HepG2 (cell line): ENCODE measurements around the gene KAZN. TPM values are rescaled to one million over a fixed set of nuclear protein-coding genes. Genes with fewer than 3 reads are reported as not detected.

Source experiments
- ATAC-seq: fragments of 200-7000 bp; cut with Tn5 transposase; 3 replicates; pipeline ENCODE4 v1.9.1; 2020; ENCODE audit warnings: mild to moderate bottlenecking, moderate library complexity
- BruUV-seq: library from RNA; stranded (reverse); fragments of 400-500 nt; replicated peaks from 2 replicates; lab custom pipeline; 2021; lab: Mats Ljungman, UMichigan
- CTCF ChIA-PET: fragments of 300-600 bp; formaldehyde crosslinking; extraction: SDS; loops from one replicate; lab custom pipeline; 2021; ENCODE audit warnings: low total read pairs, inconsistent platforms, low intra/inter-chr PET ratio; lab: Yijun Ruan, JAX
- POLR2A ChIA-PET: fragments of 350-600 bp; sonication (Branson Sonifier 250); formaldehyde crosslinking; loops from one replicate; lab custom pipeline; 2020; ENCODE audit warnings: antibody characterized with exemption, inconsistent platforms; lab: Yijun Ruan, JAX
- DNase-seq: peaks from one replicate; pipeline ENCODE4 v3.0.0-alpha.2; 2015; ENCODE audit warnings: low spot score
- FAIRE-seq: peaks from 3 replicates; lab custom pipeline; 2011; peaks lifted over from hg19 to GRCh38; lab: Jason Lieb, UNC
- H2AFZ ChIP-seq: one replicate; pipeline ENCODE4 v1.6.1; 2011; ENCODE audit warnings: low read length, inconsistent platforms
- H3K27ac ChIP-seq: fragments of 300-600 bp; 3 replicates; pipeline ENCODE4 v1.8.0; 2011; ENCODE audit warnings: mixed run types, mild to moderate bottlenecking, mixed read lengths, low read length, inconsistent platforms; ENCODE audit not compliant: insufficient read depth; ENCODE audit errors: extremely low read length
- H3K27me3 ChIP-seq, 2 experiments: fragments of 200-600 bp in 1 of 2; 2 replicates in 1 of 2; 3 replicates in 1 of 2; pipeline versions ENCODE4 v1.6.0 to v1.8.0; 2011; ENCODE audit warnings: low read length in 2 of 2, mild to moderate bottlenecking in 2 of 2, moderate library complexity in 2 of 2, inconsistent platforms in 1 of 2; ENCODE audit not compliant: insufficient read depth in 2 of 2, control insufficient read depth in 1 of 2
- H3K36me3 ChIP-seq, 2 experiments: fragments of 200-600 bp in 1 of 2; replicated peaks in 1 of 2; 2 replicates in 1 of 2; 3 replicates in 1 of 2; pipeline versions ENCODE4 v1.5.1 to v1.8.0; 2011; ENCODE audit warnings: low read length in 2 of 2, inconsistent platforms in 1 of 2; ENCODE audit not compliant: insufficient read depth in 2 of 2, control insufficient read depth in 1 of 2
- H3K4me1 ChIP-seq: 2 replicates; pipeline ENCODE4 v1.5.1; 2012; ENCODE audit warnings: low read length, inconsistent platforms; ENCODE audit not compliant: insufficient read depth
- H3K4me2 ChIP-seq: 2 replicates; pipeline ENCODE4 v1.6.0; 2011; ENCODE audit warnings: low read depth, low read length, inconsistent platforms
- H3K4me3 ChIP-seq, 3 experiments: fragments of 200-600 bp in 1 of 3; sonication (generic), shearing (Covaris generic) in 1 of 3; replicated peaks in 1 of 3; 2 replicates each; pipeline ENCODE4 v1.5.1; 2011 to 2016; ENCODE audit warnings: low read length in 3 of 3, inconsistent platforms in 2 of 3, low read depth in 2 of 3, mild to moderate bottlenecking in 2 of 3, control low read depth in 1 of 3, mixed read lengths in 1 of 3; ENCODE audit not compliant: insufficient read depth in 1 of 3
- H3K79me2 ChIP-seq: one replicate; pipeline ENCODE4 v1.6.1; 2011; ENCODE audit warnings: low read length, inconsistent platforms; ENCODE audit not compliant: insufficient read depth
- H3K9ac ChIP-seq: 2 replicates; pipeline ENCODE4 v1.6.0; 2011; ENCODE audit warnings: mild to moderate bottlenecking, low read depth, low read length, inconsistent platforms; ENCODE audit not compliant: insufficient read depth
- H3K9me3 ChIP-seq: 2 replicates; pipeline ENCODE4 v1.5.1; 2012; ENCODE audit warnings: mild to moderate bottlenecking, low read length
- H4K20me1 ChIP-seq: 2 replicates; pipeline ENCODE4 v1.6.0; 2011; ENCODE audit warnings: inconsistent platforms, mild to moderate bottlenecking, low read length, moderate library complexity; ENCODE audit not compliant: insufficient read depth
- ADNP ChIP-seq: sonication (generic); formaldehyde crosslinking; IDR thresholded peaks from 2 replicates; pipeline ENCODE4 v1.4.0; 2020; ENCODE audit warnings: missing genetic modification reagents
- ATF7 ChIP-seq, 2 experiments: fragments of 450-650 bp in 1 of 2; sonication (generic) in 1 of 2; formaldehyde crosslinking in 1 of 2; IDR thresholded peaks; 2 replicates each; pipeline versions ENCODE4 v1.4.0 to v1.6.1; 2016 to 2020; ENCODE audit warnings: antibody characterized with exemption in 1 of 2, mild to moderate bottlenecking in 1 of 2, missing genetic modification reagents in 1 of 2
- FOXO4 ChIP-seq: sonication (generic); formaldehyde crosslinking; conservative IDR thresholded peaks from 2 replicates; pipeline ENCODE4 v1.8.1; 2023; ENCODE audit warnings: missing genetic modification reagents
- IKZF1 ChIP-seq: fragments of 450-650 bp; IDR thresholded peaks from 2 replicates; pipeline ENCODE4 v1.7.1; 2016
- MIER3 ChIP-seq: IDR thresholded peaks from 2 replicates; pipeline ENCODE4 v1.6.1; 2016; ENCODE audit warnings: missing compliant biosample characterization, borderline replicate concordance
- MLX ChIP-seq: IDR thresholded peaks from 2 replicates; pipeline ENCODE4 v1.6.1; 2016
- POLR2AphosphoS5 ChIP-seq: IDR thresholded peaks from 2 replicates; pipeline ENCODE4 v1.6.1; 2012; ENCODE audit warnings: low read depth, low read length
- RAD51 ChIP-seq: fragments of 450-650 bp; IDR thresholded peaks from 2 replicates; pipeline ENCODE4 v1.6.1; 2016; ENCODE audit warnings: borderline replicate concordance
- RBAK ChIP-seq: sonication (generic); formaldehyde crosslinking; IDR thresholded peaks from 2 replicates; pipeline ENCODE4 v1.5.1; 2020; ENCODE audit warnings: mild to moderate bottlenecking, missing genetic modification reagents
- SAFB2 ChIP-seq: sonication (generic); formaldehyde crosslinking; IDR thresholded peaks from 2 replicates; pipeline ENCODE4 v1.5.1; 2020; ENCODE audit warnings: missing genetic modification reagents, low read depth, mild to moderate bottlenecking, borderline replicate concordance
- SMAD3 ChIP-seq: sonication (generic); formaldehyde crosslinking; IDR thresholded peaks from 2 replicates; pipeline ENCODE4 v1.4.0; 2020; ENCODE audit warnings: missing genetic modification reagents
- SRY ChIP-seq: sonication (generic); formaldehyde crosslinking; IDR thresholded peaks from 2 replicates; pipeline ENCODE4 v1.8.0; 2022; ENCODE audit warnings: mild to moderate bottlenecking, missing genetic modification reagents
- SSRP1 ChIP-seq: IDR thresholded peaks from 2 replicates; pipeline ENCODE4 v1.6.1; 2016; ENCODE audit warnings: control low read depth
- TBP ChIP-seq: sonication (generic); formaldehyde crosslinking; IDR thresholded peaks from 2 replicates; pipeline ENCODE4 v1.5.0; 2020; ENCODE audit warnings: missing genetic modification reagents
- ZBTB7B ChIP-seq: sonication (generic); formaldehyde crosslinking; IDR thresholded peaks from 2 replicates; pipeline ENCODE4 v1.4.0; 2020; ENCODE audit warnings: missing genetic modification reagents
- ZNF24 ChIP-seq: fragments of 450-650 bp; IDR thresholded peaks from 2 replicates; pipeline ENCODE4 v1.6.1; 2017; ENCODE audit warnings: antibody characterized with exemption, mild to moderate bottlenecking
- ZNF614 ChIP-seq: IDR thresholded peaks from 2 replicates; pipeline ENCODE4 v1.6.1; 2018; ENCODE audit warnings: missing biosample characterization, missing genetic modification reagents, inconsistent platforms, borderline replicate concordance
- ZNF672 ChIP-seq: sonication (generic); formaldehyde crosslinking; IDR thresholded peaks from 2 replicates; pipeline ENCODE4 v1.8.1; 2022; ENCODE audit warnings: missing genetic modification reagents
- ZNF768 ChIP-seq: sonication (generic); formaldehyde crosslinking; IDR thresholded peaks from 2 replicates; pipeline ENCODE4 v1.4.0; 2020; ENCODE audit warnings: missing genetic modification reagents
- ZSCAN9 ChIP-seq: IDR thresholded peaks from 2 replicates; pipeline ENCODE4 v1.6.1; 2016; ENCODE audit warnings: borderline replicate concordance
- WGBS: methylation state at CpG from one replicate; pipeline ENCODE4 v1.1.6; 2017; ENCODE audit warnings: low lambda C conversion rate; 5-methylcytosine and 5-hydroxymethylcytosine counted together
- in situ Hi-C: cut with HindIII; loops from 2 replicates; pipeline ENCODE4 v1.10.0; 2017; ENCODE audit warnings: low pct_unique_long_range_greater_than_20kb; ENCODE audit not compliant: extremely low pct_ligation_motif_present
- intact Hi-C: fragments of 100-400 bp; cut with micrococcal nuclease; formaldehyde crosslinking; loops from one replicate; pipeline ENCODE4 v1.10.0; 2022; ENCODE audit not compliant: unreplicated experiment
- polyA plus RNA-seq, 8 experiments: library from polyadenylated mRNA; depleted of rRNA in 3 of 8; stranded (reverse) in 7 of 8; unstranded in 1 of 8; fragments of >200 nt; fragmentation: Illumina TruSeq in 4 of 8; extraction: Trizol in 4 of 8; gene quantifications; 2 replicates each; pipeline versions ENCODE4 v1.2.1 to v1.2.3, GENCODE V29; 2011 to 2016; ENCODE audit warnings: low read depth in 4 of 8, missing spikeins in 1 of 8, mixed read lengths in 1 of 8; ENCODE audit not compliant: insufficient read depth in 1 of 8
- total RNA-seq, 5 experiments: library from RNA; depleted of rRNA; stranded (reverse); fragments of >200 nt; fragmentation: Illumina TruSeq; extraction: Trizol; gene quantifications; 2 replicates each; pipeline ENCODE4 v1.2.3, GENCODE V29; 2016; ENCODE audit warnings: low read depth in 1 of 5
- TF ChIP-seq, protein P1 (sequence below): sonication (generic); formaldehyde crosslinking; IDR thresholded peaks from 2 replicates; pipeline ENCODE4 v1.4.0; 2020; ENCODE audit warnings: mild to moderate bottlenecking, missing genetic modification reagents

The KAZN gene
- total and polyA plus RNA-seq, 2 of the 13 experiments (the other 11 are each of a cell fraction or from before 2014, with no cell fraction given), result 10.4 to 13.5 TPM

DNA sequence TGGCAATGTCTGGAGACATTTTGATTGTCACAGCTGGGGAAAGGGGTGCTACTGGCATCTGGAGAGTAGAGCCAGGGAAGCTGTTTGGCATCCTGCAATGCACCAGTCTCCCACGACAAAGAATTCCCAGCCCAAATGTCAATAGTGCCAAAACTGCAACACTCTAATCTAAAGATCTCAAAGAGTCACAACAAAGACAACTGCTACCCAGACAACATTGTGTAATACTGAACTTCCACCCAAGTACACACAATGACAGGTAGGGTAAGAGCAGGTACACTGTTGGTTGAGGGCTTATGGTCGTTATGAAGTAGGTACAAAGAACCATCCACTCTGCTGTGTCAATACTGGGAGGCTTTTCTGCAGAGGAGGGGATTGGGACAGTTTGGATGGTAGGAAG is 546.8 kb downstream of the KAZN start:
- H3K9ac ChIP-seq, result peak overlapping the region; percentile 41; the same call in 1 of the 2 replicates
- H3K4me1 ChIP-seq, result peaks cover 78% of the 10 kb centered on the region
- peak overlapping the region; percentile 61 for H3K4me2 ChIP-seq
- peak overlapping the region; percentile 62 for H3K27ac ChIP-seq
- no peaks in the 10 kb centered on the region for H3K9me3 ChIP-seq
- H3K36me3 ChIP-seq, result peaks cover 2 to 5% of the 10 kb centered on the region in 2 experiments; a peak in 1 of 5 replicates
- no peak overlapping the region for H2AFZ ChIP-seq
- H3K79me2 ChIP-seq, result peaks cover 8% of the 10 kb centered on the region
- intact Hi-C loops, result no loop called here
- H4K20me1 ChIP-seq, result no peaks in the 10 kb centered on the region
- ATAC-seq (peak; percentile 90), FAIRE-seq (peak; percentile 96), DNase-seq (peak; percentile 92)
- no TSS peak for BruUV-seq
- H3K4me3 ChIP-seq, result no peak overlapping the region; a peak in 1 of 6 replicates
- CTCF ChIA-PET, result no interaction called here
- POLR2A ChIA-PET, result no interaction called here
- no peaks in the 10 kb centered on the region for H3K27me3 ChIP-seq
- 8% methylated on average over 2 of the region's 2 CpGs for WGBS
- in situ Hi-C loops, result no loop called here
- TF ChIP-seq MLX (CRISPR knock-in tag), result peak; percentile 73
- TF ChIP-seq SAFB2 (CRISPR knock-in tag), result 0 out of 2 replicates have a peak, but pooled peaks have one; percentile 41
- no peak for TF ChIP-seq FOXO4 (CRISPR knock-in tag)
- TF ChIP-seq ZNF24, result no peak
- no peak for TF ChIP-seq SRY
- no peak; the same call in 1 of the 2 replicates for TF ChIP-seq ZSCAN9
- TF ChIP-seq ADNP, result no peak
- no peak for TF ChIP-seq ZNF768 (CRISPR knock-in tag)
- no peak for TF ChIP-seq ZNF614 (CRISPR knock-in tag)
- TF ChIP-seq SMAD3, result no peak
- no peak for TF ChIP-seq IKZF1
- no peak for TF ChIP-seq MIER3 (CRISPR knock-in tag)
- no peak for TF ChIP-seq ZBTB7B (CRISPR knock-in tag)
- TF ChIP-seq SSRP1 (CRISPR knock-in tag), result peak; percentile 78; the same call in 1 of the 2 replicates
- TF ChIP-seq ZNF672 (CRISPR knock-in tag), result no peak
- TF ChIP-seq, protein P1, sequence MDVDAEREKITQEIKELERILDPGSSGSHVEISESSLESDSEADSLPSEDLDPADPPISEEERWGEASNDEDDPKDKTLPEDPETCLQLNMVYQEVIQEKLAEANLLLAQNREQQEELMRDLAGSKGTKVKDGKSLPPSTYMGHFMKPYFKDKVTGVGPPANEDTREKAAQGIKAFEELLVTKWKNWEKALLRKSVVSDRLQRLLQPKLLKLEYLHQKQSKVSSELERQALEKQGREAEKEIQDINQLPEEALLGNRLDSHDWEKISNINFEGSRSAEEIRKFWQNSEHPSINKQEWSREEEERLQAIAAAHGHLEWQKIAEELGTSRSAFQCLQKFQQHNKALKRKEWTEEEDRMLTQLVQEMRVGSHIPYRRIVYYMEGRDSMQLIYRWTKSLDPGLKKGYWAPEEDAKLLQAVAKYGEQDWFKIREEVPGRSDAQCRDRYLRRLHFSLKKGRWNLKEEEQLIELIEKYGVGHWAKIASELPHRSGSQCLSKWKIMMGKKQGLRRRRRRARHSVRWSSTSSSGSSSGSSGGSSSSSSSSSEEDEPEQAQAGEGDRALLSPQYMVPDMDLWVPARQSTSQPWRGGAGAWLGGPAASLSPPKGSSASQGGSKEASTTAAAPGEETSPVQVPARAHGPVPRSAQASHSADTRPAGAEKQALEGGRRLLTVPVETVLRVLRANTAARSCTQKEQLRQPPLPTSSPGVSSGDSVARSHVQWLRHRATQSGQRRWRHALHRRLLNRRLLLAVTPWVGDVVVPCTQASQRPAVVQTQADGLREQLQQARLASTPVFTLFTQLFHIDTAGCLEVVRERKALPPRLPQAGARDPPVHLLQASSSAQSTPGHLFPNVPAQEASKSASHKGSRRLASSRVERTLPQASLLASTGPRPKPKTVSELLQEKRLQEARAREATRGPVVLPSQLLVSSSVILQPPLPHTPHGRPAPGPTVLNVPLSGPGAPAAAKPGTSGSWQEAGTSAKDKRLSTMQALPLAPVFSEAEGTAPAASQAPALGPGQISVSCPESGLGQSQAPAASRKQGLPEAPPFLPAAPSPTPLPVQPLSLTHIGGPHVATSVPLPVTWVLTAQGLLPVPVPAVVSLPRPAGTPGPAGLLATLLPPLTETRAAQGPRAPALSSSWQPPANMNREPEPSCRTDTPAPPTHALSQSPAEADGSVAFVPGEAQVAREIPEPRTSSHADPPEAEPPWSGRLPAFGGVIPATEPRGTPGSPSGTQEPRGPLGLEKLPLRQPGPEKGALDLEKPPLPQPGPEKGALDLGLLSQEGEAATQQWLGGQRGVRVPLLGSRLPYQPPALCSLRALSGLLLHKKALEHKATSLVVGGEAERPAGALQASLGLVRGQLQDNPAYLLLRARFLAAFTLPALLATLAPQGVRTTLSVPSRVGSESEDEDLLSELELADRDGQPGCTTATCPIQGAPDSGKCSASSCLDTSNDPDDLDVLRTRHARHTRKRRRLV (CRISPR knock-in tag), result no peak
- TF ChIP-seq RBAK, result no peak
- no peak; the same call in 1 of the 2 replicates for TF ChIP-seq POLR2AphosphoS5
- no peak for TF ChIP-seq TBP (CRISPR knock-in tag)
- 0 out of 2 replicates have a peak, but pooled peaks have one; percentile 20 for TF ChIP-seq ATF7 (IDR thresholded peaks at IDR 0.05)
- TF ChIP-seq ATF7 (CRISPR knock-in tag; IDR thresholded peaks at IDR 0.05), result no peak; the same call in 1 of the 2 replicates
- no peak for TF ChIP-seq RAD51
